Neural cell (in vitro differentiated cells): ENCODE results near the gene AP1M1.

Experiments
- EP300 ChIP-seq: fragments of 450-650 bp; conservative IDR thresholded peaks from 2 replicates; pipeline ENCODE4 v1.6.1; 2014; ENCODE audit warnings: antibody characterized with exemption, mild to moderate bottlenecking, moderate library complexity; ENCODE audit not compliant: poor library complexity, severe bottlenecking
- EZH2 ChIP-seq: fragments of 200-600, 300-800 bp; shearing (Covaris generic), sonication (generic); IDR thresholded peaks from 2 replicates; pipeline ENCODE4 v1.6.1; 2014; ENCODE audit warnings: antibody characterized with exemption, low read length, borderline replicate concordance, mild to moderate bottlenecking; ENCODE audit not compliant: insufficient read depth, poor library complexity, severe bottlenecking
- MXI1 ChIP-seq: fragments of 450-650 bp; conservative IDR thresholded peaks from 2 replicates; pipeline ENCODE4 v1.6.1; 2014; ENCODE audit warnings: antibody characterized with exemption, mild to moderate bottlenecking; ENCODE audit not compliant: poor library complexity, severe bottlenecking
- POLR2AphosphoS5 ChIP-seq: IDR thresholded peaks from 2 replicates; pipeline ENCODE4 v1.6.1; 2012
- RAD21 ChIP-seq: fragments of 450-650 bp; conservative IDR thresholded peaks from 2 replicates; pipeline ENCODE4 v1.6.1; 2014; ENCODE audit warnings: antibody characterized with exemption, mild to moderate bottlenecking, moderate library complexity
- SMC3 ChIP-seq: fragments of 450-650 bp; conservative IDR thresholded peaks from 2 replicates; pipeline ENCODE4 v1.6.1; 2014; ENCODE audit warnings: antibody characterized with exemption, mild to moderate bottlenecking, moderate library complexity; ENCODE audit not compliant: poor library complexity
- TAF1 ChIP-seq: IDR thresholded peaks from 2 replicates; pipeline ENCODE4 v1.6.1; 2012; ENCODE audit warnings: low read depth
- TF ChIP-seq, protein P1 (sequence below): fragments of 450-650 bp; IDR thresholded peaks from 2 replicates; pipeline ENCODE4 v1.5.1; 2014; ENCODE audit warnings: antibody characterized with exemption, mild to moderate bottlenecking, moderate library complexity; ENCODE audit not compliant: poor library complexity, severe bottlenecking
- TF ChIP-seq, protein P2 (sequence below): IDR thresholded peaks from 2 replicates; pipeline ENCODE4 v1.6.1; 2012; ENCODE audit warnings: borderline replicate concordance

DNA sequence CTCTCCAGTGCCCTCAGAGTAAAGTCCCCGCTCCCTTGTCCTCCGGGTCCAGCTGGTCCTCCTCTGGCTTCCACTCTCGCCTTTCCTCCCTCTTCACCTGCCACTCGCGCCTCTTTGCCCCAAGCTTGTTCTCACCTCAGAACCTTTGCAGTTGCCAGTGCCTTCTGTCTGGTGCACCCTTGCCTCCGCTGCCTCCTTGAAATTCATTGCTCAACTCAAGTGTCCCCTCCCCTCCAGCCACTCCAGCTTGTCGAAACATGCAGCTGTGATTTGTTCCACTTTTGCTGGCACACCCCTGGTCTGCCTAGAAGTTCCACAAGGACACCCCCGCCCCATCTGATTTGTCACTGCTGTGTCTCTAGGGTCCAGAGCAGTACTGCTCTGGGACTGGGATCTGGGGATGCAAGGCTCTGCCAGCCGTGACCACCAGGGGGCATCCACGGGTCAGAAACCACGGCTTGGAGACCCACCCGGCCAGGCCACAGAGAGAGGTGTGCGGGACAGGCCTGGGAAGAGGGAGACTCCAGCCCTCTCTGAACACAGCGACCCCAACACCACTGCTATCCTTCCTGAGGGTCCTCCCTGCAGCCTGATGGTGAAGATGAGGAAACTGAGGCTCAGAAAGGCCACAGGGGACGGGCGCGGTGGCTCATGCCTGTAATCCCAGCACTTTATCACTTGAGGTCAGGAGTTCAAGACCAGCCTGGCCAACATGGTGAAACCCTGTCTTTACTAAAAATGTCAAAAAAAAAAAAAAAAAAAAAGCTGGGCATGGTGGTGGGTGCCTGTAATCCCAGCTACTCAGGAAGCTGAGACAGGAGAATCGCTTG is 49.9 kb downstream of the AP1M1 start:
- TF ChIP-seq, protein P1, sequence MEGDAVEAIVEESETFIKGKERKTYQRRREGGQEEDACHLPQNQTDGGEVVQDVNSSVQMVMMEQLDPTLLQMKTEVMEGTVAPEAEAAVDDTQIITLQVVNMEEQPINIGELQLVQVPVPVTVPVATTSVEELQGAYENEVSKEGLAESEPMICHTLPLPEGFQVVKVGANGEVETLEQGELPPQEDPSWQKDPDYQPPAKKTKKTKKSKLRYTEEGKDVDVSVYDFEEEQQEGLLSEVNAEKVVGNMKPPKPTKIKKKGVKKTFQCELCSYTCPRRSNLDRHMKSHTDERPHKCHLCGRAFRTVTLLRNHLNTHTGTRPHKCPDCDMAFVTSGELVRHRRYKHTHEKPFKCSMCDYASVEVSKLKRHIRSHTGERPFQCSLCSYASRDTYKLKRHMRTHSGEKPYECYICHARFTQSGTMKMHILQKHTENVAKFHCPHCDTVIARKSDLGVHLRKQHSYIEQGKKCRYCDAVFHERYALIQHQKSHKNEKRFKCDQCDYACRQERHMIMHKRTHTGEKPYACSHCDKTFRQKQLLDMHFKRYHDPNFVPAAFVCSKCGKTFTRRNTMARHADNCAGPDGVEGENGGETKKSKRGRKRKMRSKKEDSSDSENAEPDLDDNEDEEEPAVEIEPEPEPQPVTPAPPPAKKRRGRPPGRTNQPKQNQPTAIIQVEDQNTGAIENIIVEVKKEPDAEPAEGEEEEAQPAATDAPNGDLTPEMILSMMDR: peak; percentile 93
- TF ChIP-seq, protein P2, sequence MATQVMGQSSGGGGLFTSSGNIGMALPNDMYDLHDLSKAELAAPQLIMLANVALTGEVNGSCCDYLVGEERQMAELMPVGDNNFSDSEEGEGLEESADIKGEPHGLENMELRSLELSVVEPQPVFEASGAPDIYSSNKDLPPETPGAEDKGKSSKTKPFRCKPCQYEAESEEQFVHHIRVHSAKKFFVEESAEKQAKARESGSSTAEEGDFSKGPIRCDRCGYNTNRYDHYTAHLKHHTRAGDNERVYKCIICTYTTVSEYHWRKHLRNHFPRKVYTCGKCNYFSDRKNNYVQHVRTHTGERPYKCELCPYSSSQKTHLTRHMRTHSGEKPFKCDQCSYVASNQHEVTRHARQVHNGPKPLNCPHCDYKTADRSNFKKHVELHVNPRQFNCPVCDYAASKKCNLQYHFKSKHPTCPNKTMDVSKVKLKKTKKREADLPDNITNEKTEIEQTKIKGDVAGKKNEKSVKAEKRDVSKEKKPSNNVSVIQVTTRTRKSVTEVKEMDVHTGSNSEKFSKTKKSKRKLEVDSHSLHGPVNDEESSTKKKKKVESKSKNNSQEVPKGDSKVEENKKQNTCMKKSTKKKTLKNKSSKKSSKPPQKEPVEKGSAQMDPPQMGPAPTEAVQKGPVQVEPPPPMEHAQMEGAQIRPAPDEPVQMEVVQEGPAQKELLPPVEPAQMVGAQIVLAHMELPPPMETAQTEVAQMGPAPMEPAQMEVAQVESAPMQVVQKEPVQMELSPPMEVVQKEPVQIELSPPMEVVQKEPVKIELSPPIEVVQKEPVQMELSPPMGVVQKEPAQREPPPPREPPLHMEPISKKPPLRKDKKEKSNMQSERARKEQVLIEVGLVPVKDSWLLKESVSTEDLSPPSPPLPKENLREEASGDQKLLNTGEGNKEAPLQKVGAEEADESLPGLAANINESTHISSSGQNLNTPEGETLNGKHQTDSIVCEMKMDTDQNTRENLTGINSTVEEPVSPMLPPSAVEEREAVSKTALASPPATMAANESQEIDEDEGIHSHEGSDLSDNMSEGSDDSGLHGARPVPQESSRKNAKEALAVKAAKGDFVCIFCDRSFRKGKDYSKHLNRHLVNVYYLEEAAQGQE: no peak
- no peak for TF ChIP-seq EP300
- no peak for TF ChIP-seq MXI1
- TF ChIP-seq TAF1: no peak
- no peak for TF ChIP-seq EZH2
- peak; percentile 87 for TF ChIP-seq RAD21
- TF ChIP-seq SMC3: peak; percentile 88
- TF ChIP-seq POLR2AphosphoS5: no peak
